ENCODE measurements around the gene ABCA1.

Gene ABCA1

GRCh38 chr9:104849023-104849422, 78.9 kb downstream of the ABCA1 start:
- Histone ChIP-seq H3K27ac (ENCODE audit: low read depth, low read length) (no peak overlapping the region), H2AFZ (ENCODE audit: low read depth, low read length, severe bottlenecking) (no peak overlapping the region), H3K4me3 (ENCODE audit: insufficient read depth, low read length, poor library complexity, severe bottlenecking) (no peak overlapping the region), H3K79me2 (ENCODE audit: insufficient read depth, low read length) (no peaks in the 10 kb centered on the region), H3K36me3 (ENCODE audit: low read length) (no peaks in the 10 kb centered on the region), H4K20me1 (ENCODE audit: low read depth, low read length) (no peaks in the 10 kb centered on the region), H3K9me3 (ENCODE audit: insufficient read depth, low read length) (no peaks in the 10 kb centered on the region), H3F3A (ENCODE audit: insufficient read depth) (no peaks in the 10 kb centered on the region), H3K9ac (ENCODE audit: low read length) (no peak overlapping the region), H3K4me2 (ENCODE audit: low read depth, low read length, poor library complexity, severe bottlenecking) (no peak overlapping the region), H3K9me2 (replicated peaks; ENCODE audit: insufficient read depth, low read length) (no peaks in the 10 kb centered on the region), H3K27me3 (ENCODE audit: low read length) (no peaks in the 10 kb centered on the region)
- TF ChIP-seq CTCF (IDR thresholded peaks at IDR 0.05; ENCODE audit: insufficient read depth, low read length, poor library complexity, severe bottlenecking) = no peak
- TF ChIP-seq EZH2phosphoT487 (conservative IDR thresholded peaks at IDR 0.05; ENCODE audit: low read length) = no peak

GRCh38 chr9:104844710-104845109, 83.2 kb downstream of the ABCA1 start:
- no peaks in the 10 kb centered on the region for H3K9me2 ChIP-seq (replicated peaks; ENCODE audit: insufficient read depth, low read length)
- H3K4me2 ChIP-seq (ENCODE audit: low read depth, low read length, poor library complexity, severe bottlenecking) = no peak overlapping the region
- no peaks in the 10 kb centered on the region for H3K9me3 ChIP-seq (ENCODE audit: insufficient read depth, low read length)
- TF ChIP-seq CTCF (IDR thresholded peaks at IDR 0.05; ENCODE audit: insufficient read depth, low read length, poor library complexity, severe bottlenecking) (no peak), EZH2phosphoT487 (conservative IDR thresholded peaks at IDR 0.05; ENCODE audit: low read length) (no peak)
- H2AFZ ChIP-seq (ENCODE audit: low read depth, low read length, severe bottlenecking) = no peak overlapping the region
- no peak overlapping the region for H3K9ac ChIP-seq (ENCODE audit: low read length)
- H3K27ac ChIP-seq (ENCODE audit: low read depth, low read length) = no peak overlapping the region
- H3K79me2 ChIP-seq (ENCODE audit: insufficient read depth, low read length) = no peaks in the 10 kb centered on the region
- H3K4me3 ChIP-seq (ENCODE audit: insufficient read depth, low read length, poor library complexity, severe bottlenecking) = no peak overlapping the region
- H3K27me3 ChIP-seq (ENCODE audit: low read length) = no peaks in the 10 kb centered on the region
- H3F3A ChIP-seq (ENCODE audit: insufficient read depth) = no peaks in the 10 kb centered on the region
- no peaks in the 10 kb centered on the region for H3K36me3 ChIP-seq (ENCODE audit: low read length)
- H4K20me1 ChIP-seq (ENCODE audit: low read depth, low read length) = no peaks in the 10 kb centered on the region

GRCh38 chr9:104843644-104844240, 84.2 kb downstream of the ABCA1 start:
- Histone ChIP-seq H3K9me2 (replicated peaks; ENCODE audit: insufficient read depth, low read length) (no peaks in the 10 kb centered on the region), H3K9ac (ENCODE audit: low read length) (no peak overlapping the region), H3K4me2 (ENCODE audit: low read depth, low read length, poor library complexity, severe bottlenecking) (no peak overlapping the region), H3K36me3 (ENCODE audit: low read length) (no peaks in the 10 kb centered on the region), H3K79me2 (ENCODE audit: insufficient read depth, low read length) (no peaks in the 10 kb centered on the region), H3K27ac (ENCODE audit: low read depth, low read length) (no peak overlapping the region), H2AFZ (ENCODE audit: low read depth, low read length, severe bottlenecking) (no peak overlapping the region), H3K4me3 (ENCODE audit: insufficient read depth, low read length, poor library complexity, severe bottlenecking) (no peak overlapping the region), H4K20me1 (ENCODE audit: low read depth, low read length) (no peaks in the 10 kb centered on the region), H3K9me3 (ENCODE audit: insufficient read depth, low read length) (no peaks in the 10 kb centered on the region), H3K27me3 (ENCODE audit: low read length) (no peaks in the 10 kb centered on the region), H3F3A (ENCODE audit: insufficient read depth) (no peaks in the 10 kb centered on the region)
- TF ChIP-seq EZH2phosphoT487 (conservative IDR thresholded peaks at IDR 0.05; ENCODE audit: low read length) = no peak

GRCh38 chr9:104842698-104843097, 85.3 kb downstream of the ABCA1 start:
- Histone ChIP-seq H3K9me2 (replicated peaks; ENCODE audit: insufficient read depth, low read length) (no peaks in the 10 kb centered on the region), H3K9ac (ENCODE audit: low read length) (no peak overlapping the region), H3K4me3 (ENCODE audit: insufficient read depth, low read length, poor library complexity, severe bottlenecking) (no peak overlapping the region), H3K9me3 (ENCODE audit: insufficient read depth, low read length) (no peaks in the 10 kb centered on the region), H3K79me2 (ENCODE audit: insufficient read depth, low read length) (no peaks in the 10 kb centered on the region), H3K27me3 (ENCODE audit: low read length) (no peaks in the 10 kb centered on the region), H2AFZ (ENCODE audit: low read depth, low read length, severe bottlenecking) (no peak overlapping the region), H3K36me3 (ENCODE audit: low read length) (no peaks in the 10 kb centered on the region), H3K27ac (ENCODE audit: low read depth, low read length) (no peak overlapping the region), H3F3A (ENCODE audit: insufficient read depth) (no peaks in the 10 kb centered on the region), H4K20me1 (ENCODE audit: low read depth, low read length) (no peaks in the 10 kb centered on the region), H3K4me2 (ENCODE audit: low read depth, low read length, poor library complexity, severe bottlenecking) (no peak overlapping the region)
- TF ChIP-seq EZH2phosphoT487 (conservative IDR thresholded peaks at IDR 0.05; ENCODE audit: low read length) = no peak
- TF ChIP-seq CTCF (IDR thresholded peaks at IDR 0.05; ENCODE audit: insufficient read depth, low read length, poor library complexity, severe bottlenecking) = no peak

All from SU-DHL-6 (cell line).